Erythroblast (primary cell): ENCODE measurements around the gene ARHGDIB.

Experiments
- GATA1 ChIP-seq: IDR thresholded peaks from 2 replicates; pipeline ENCODE4 v1.6.1; 2011; ENCODE audit warnings: low read depth, mild to moderate bottlenecking, control low read depth, low read length, moderate library complexity
- POLR2A ChIP-seq: IDR thresholded peaks from 2 replicates; pipeline ENCODE4 v1.6.1; 2011; ENCODE audit warnings: mild to moderate bottlenecking, low read length

DNA sequence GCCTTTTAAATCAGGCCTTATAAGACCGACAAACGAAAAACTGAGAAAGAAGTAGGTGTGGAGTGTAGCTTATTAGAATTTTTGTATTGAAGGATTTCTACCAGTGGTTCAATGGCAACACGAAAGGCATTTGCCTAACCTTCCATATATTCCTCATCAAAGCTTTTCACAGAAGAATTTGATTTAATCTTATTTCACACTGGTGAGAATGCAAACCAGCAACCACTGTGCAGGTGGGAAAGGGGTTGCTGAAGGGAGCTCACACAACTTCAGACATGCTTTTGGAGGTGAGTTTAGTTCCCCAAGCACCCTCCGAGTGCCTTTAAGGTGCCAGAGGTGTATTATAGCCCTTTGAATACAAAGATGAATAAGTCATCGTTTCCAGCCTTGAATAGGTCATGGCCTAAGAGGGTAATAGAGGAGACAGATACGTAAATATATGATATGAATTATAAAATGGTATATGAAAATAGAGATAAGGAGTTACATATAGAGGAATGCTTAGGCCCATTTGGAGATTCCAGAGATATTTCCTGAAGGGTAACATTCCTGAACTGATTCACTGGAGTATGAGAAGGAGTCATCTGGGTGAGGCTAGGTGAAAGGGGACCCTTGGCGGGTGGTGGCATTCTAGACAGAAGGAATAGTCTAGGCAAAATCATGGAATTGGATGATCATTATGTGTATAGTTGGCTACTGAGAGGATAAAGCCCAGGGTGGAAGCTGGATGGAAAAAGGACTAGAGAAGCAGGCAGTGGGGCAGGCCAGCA, 29.4 kb downstream of the ARHGDIB start:
- TF ChIP-seq POLR2A, result no peak
- TF ChIP-seq GATA1, result no peak
